BLaER1 (cell line): ENCODE data around the gene RPS6KC1.

Experiments
- H3K27ac ChIP-seq: shearing (Covaris generic); formaldehyde crosslinking; 2 replicates; pipeline ENCODE4 v1.8.1; 2022
- H3K27me3 ChIP-seq: shearing (Covaris generic); formaldehyde crosslinking; 2 replicates; pipeline ENCODE4 v1.8.1; 2022
- H3K36me3 ChIP-seq: shearing (Covaris generic); formaldehyde crosslinking; 2 replicates; pipeline ENCODE4 v1.8.1; 2022
- H3K4me1 ChIP-seq: shearing (Covaris generic); formaldehyde crosslinking; 2 replicates; pipeline ENCODE4 v1.8.1; 2022
- H3K4me2 ChIP-seq: shearing (Covaris generic); formaldehyde crosslinking; 2 replicates; pipeline ENCODE4 v1.8.1; 2022
- H3K4me3 ChIP-seq: shearing (Covaris generic); formaldehyde crosslinking; 2 replicates; pipeline ENCODE4 v1.8.1; 2022
- H3K9ac ChIP-seq: shearing (Covaris generic); formaldehyde crosslinking; 2 replicates; pipeline ENCODE4 v1.8.1; 2022
- H3K9me3 ChIP-seq: shearing (Covaris generic); formaldehyde crosslinking; 2 replicates; pipeline ENCODE4 v1.8.1; 2022
- H4K20me1 ChIP-seq: shearing (Covaris generic); formaldehyde crosslinking; 2 replicates; pipeline ENCODE4 v1.8.1; 2022
- Cebpa-rat ChIP-seq: shearing (Covaris generic); IDR thresholded peaks from 2 replicates; pipeline ENCODE4 v1.8.1; 2022

Gene RPS6KC1

GRCh38 chr1:213247038-213247437, 196.0 kb downstream of the RPS6KC1 start:
- Histone ChIP-seq H3K9ac (no peak overlapping the region), H3K9me3 (no peaks in the 10 kb centered on the region), H3K4me1 (no peaks in the 10 kb centered on the region), H4K20me1 (no peaks in the 10 kb centered on the region), H3K27ac (no peak overlapping the region), H3K36me3 (no peaks in the 10 kb centered on the region), H3K4me3 (no peak overlapping the region), H3K4me2 (no peak overlapping the region), H3K27me3 (no peaks in the 10 kb centered on the region)
- TF ChIP-seq Cebpa-rat, result no peak

GRCh38 chr1:213249395-213249794, 198.4 kb downstream of the RPS6KC1 start:
- Histone ChIP-seq H3K27me3 (no peaks in the 10 kb centered on the region), H4K20me1 (no peaks in the 10 kb centered on the region), H3K36me3 (no peaks in the 10 kb centered on the region), H3K9me3 (no peaks in the 10 kb centered on the region), H3K4me1 (no peaks in the 10 kb centered on the region), H3K4me3 (no peak overlapping the region), H3K27ac (no peak overlapping the region), H3K4me2 (no peak overlapping the region), H3K9ac (no peak overlapping the region)
- TF ChIP-seq Cebpa-rat, result no peak

- H3K4me2 ChIP-seq, result no peak overlapping the region
- no peak for TF ChIP-seq Cebpa-rat
- no peak overlapping the region for H3K27ac ChIP-seq
- no peaks in the 10 kb centered on the region for H3K27me3 ChIP-seq
- no peak overlapping the region for H3K9ac ChIP-seq
- no peaks in the 10 kb centered on the region for H3K36me3 ChIP-seq
- H4K20me1 ChIP-seq, result no peaks in the 10 kb centered on the region
- H3K4me3 ChIP-seq, result no peak overlapping the region
- H3K9me3 ChIP-seq, result no peaks in the 10 kb centered on the region
- H3K4me1 ChIP-seq, result no peaks in the 10 kb centered on the region
Measured at GRCh38 chr1:213250041-213250440, 199.0 kb downstream of the RPS6KC1 start.

DNA sequence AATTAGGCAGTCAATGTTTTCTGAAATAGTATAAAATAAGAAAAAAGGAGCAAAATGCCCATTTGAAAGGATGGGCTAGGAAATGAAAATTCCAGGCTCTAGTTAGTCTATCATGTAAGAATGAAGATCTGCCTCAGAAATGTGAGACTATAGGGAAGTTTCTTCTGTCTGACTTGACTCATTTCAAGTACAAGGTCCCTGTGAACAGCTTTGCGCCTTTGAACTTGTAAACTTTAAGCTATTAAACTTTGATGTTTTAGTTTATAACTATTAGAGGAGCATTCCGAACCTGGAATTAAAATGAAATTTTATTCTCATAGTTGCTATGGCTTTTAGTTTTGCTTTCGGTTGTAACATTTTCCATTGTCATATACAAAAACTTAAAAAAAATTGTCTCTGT, 199.4 kb downstream of the RPS6KC1 start:
- no peak overlapping the region for H3K27ac ChIP-seq
- H3K27me3 ChIP-seq, result no peaks in the 10 kb centered on the region
- H3K9ac ChIP-seq, result no peak overlapping the region
- H4K20me1 ChIP-seq, result no peaks in the 10 kb centered on the region
- H3K4me3 ChIP-seq, result no peak overlapping the region
- H3K36me3 ChIP-seq, result no peaks in the 10 kb centered on the region
- no peak for TF ChIP-seq Cebpa-rat
- no peaks in the 10 kb centered on the region for H3K9me3 ChIP-seq
- H3K4me2 ChIP-seq, result no peak overlapping the region
- H3K4me1 ChIP-seq, result no peaks in the 10 kb centered on the region

DNA sequence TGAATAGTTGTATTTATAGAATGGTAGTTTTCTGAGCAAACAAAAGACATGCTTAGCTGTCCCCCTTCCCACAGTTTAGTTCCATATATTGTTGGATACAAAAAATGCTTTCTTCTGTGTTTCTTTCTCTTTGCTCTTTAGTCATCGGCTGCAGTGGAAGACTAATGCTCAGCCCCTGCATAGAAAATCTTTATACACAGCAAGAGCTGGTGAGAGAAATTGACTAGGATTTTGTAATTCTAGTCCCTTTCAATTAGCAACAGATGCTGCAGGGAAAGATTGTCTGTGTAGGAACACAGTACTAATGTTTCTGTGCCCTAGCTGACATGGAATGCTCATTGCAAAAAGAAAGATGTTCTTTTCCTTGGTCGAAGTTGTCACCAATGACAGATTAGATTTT, 200.9 kb downstream of the RPS6KC1 start:
- Histone ChIP-seq H3K9ac (no peak overlapping the region), H3K36me3 (no peaks in the 10 kb centered on the region), H3K27me3 (no peaks in the 10 kb centered on the region), H4K20me1 (no peaks in the 10 kb centered on the region), H3K4me3 (no peak overlapping the region), H3K4me1 (no peaks in the 10 kb centered on the region), H3K4me2 (no peak overlapping the region), H3K9me3 (no peaks in the 10 kb centered on the region), H3K27ac (no peak overlapping the region)
- TF ChIP-seq Cebpa-rat, result no peak

- H3K4me1 ChIP-seq, result no peaks in the 10 kb centered on the region
Measured at GRCh38 chr1:213256438-213257087, 205.5 kb downstream of the RPS6KC1 start.

DNA sequence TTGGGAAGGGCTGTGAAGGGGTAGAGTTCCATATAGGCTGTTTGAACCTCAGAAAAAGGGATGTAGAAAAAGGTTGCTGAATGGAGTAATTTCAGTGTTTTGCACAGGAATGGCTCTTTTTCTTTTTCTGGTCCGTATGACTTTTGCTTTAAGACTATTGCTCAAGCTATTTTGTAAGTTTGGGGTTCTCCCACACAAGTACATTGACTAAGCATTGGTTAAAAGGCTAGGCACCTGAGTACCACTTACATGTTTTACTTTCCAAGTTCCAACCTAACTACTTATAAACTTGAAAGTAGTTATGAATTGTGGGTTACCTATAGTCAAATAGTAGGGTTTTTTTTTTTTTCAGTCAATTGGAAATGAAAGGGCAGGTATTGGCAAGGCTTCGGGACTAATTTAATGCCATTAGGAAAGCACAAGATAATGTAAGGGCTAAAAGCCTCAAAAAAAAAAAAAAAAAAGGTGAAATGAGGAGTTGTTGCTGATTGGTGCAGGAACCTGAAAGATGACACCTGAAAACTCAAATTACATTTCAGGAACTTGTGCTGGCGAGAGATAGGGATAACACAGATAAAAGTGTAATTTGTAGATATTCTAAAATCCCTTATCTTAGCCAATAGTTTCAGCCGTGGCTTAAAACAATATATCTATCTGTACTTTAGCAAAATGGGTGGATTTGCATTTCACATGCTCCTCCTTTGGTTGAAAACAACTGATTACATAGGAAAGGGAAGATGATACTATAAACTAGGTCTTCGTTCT, 209.5 kb downstream of the RPS6KC1 start:
- Histone ChIP-seq H3K4me2 (no peak overlapping the region), H4K20me1 (no peaks in the 10 kb centered on the region), H3K36me3 (no peaks in the 10 kb centered on the region), H3K4me3 (no peak overlapping the region), H3K9me3 (no peaks in the 10 kb centered on the region), H3K27ac (no peak overlapping the region), H3K27me3 (no peaks in the 10 kb centered on the region), H3K9ac (no peak overlapping the region), H3K4me1 (no peaks in the 10 kb centered on the region)
- TF ChIP-seq Cebpa-rat, result no peak

More at GRCh38 chr1:213256438-213257087, 205.5 kb downstream of the RPS6KC1 start:
- no peaks in the 10 kb centered on the region for H4K20me1 ChIP-seq
- TF ChIP-seq Cebpa-rat, result no peak
- no peaks in the 10 kb centered on the region for H3K36me3 ChIP-seq
- H3K9ac ChIP-seq, result no peak overlapping the region
- no peak overlapping the region for H3K27ac ChIP-seq
- H3K4me3 ChIP-seq, result no peak overlapping the region
- no peaks in the 10 kb centered on the region for H3K27me3 ChIP-seq
- no peak overlapping the region for H3K4me2 ChIP-seq
- H3K9me3 ChIP-seq, result no peaks in the 10 kb centered on the region

DNA sequence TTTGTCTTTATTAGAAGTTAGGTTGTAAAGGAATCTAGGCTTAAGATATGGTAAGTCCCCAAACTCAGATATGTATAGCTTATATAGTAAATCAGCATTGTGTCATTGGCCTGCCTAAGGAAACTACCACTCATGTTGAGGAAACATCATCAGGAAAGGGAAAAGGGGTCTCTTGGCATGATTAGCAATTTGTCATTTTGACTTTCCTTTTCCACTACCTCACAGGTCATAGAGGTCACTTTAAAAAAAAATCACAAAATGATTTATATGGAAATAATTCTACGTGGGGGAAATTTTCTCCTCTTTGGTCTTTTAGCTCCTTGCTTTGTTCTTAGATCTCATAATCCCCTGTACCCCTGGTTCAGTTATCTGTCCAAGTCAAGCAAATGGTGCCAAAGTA, 213.5 kb downstream of the RPS6KC1 start:
- Histone ChIP-seq H3K27ac (no peak overlapping the region), H3K9ac (no peak overlapping the region), H3K27me3 (no peaks in the 10 kb centered on the region), H4K20me1 (no peaks in the 10 kb centered on the region), H3K9me3 (peaks cover 11% of the 10 kb centered on the region), H3K4me1 (no peaks in the 10 kb centered on the region), H3K4me2 (no peak overlapping the region), H3K36me3 (peaks cover 7% of the 10 kb centered on the region; the same call in 1 of the 2 replicates), H3K4me3 (no peak overlapping the region)
- no peak for TF ChIP-seq Cebpa-rat

DNA sequence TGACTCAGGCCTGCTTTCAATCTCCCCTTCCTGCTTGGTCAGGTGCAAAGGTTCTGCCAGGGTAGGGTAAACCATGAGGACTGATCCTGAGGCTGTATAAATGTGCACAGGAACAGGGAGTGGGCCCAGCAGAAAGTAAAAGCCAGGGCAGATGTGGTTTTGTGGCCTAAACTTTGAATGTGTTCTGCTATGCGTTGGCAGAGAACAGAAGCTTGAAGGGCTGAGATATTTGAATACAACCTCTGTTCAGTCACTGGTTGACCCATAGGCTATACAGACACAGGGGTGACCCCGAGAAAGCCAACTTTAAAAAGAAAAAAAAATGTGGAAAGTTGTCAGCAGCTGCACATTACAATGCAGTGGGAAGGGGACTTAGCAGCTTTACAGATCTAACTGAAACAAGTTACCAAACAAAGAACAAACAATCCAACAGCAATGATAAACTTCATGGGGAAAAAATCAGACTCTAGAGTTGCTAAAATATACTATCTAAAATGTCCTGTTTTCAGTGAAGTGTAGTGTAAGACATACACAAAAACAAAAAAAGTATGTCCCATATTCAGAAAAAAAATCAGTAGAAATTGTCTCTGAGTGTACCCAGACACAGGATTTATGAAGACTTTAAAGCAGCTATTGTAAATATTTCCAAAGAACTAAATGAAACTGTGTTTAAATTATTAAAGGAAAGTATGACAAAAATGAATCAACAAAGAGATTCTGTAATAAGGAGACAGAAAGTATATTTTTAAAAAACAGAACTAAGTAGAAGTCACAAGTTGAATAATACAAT, 216.1 kb downstream of the RPS6KC1 start:
- H3K27ac ChIP-seq, result no peak overlapping the region
- no peak overlapping the region for H3K9ac ChIP-seq
- peaks cover 11% of the 10 kb centered on the region for H3K9me3 ChIP-seq
- H3K4me3 ChIP-seq, result no peak overlapping the region
- H4K20me1 ChIP-seq, result no peaks in the 10 kb centered on the region
- H3K4me1 ChIP-seq, result no peaks in the 10 kb centered on the region
- no peaks in the 10 kb centered on the region for H3K27me3 ChIP-seq
- peaks cover 7% of the 10 kb centered on the region; the same call in 1 of the 2 replicates for H3K36me3 ChIP-seq
- TF ChIP-seq Cebpa-rat, result no peak
- H3K4me2 ChIP-seq, result no peak overlapping the region

DNA sequence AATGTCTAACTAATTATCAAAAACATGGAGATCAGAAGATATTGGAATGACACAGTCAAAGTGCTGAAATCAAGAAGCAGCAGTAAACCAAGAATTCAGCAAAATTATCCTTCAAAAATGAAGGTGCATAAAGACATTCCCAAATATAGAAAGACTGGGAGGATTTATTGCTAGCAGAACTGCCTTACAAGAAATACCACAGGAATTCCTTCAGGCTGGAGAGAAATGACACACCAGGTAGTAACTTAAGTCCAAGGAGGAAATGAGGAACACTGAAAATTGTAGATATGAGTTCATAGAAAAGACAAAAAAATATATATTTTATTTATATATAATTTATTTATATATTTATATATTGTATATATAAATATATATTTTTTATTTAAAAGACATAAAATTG, 217.2 kb downstream of the RPS6KC1 start:
- H3K27ac ChIP-seq, result no peak overlapping the region
- peaks cover 11% of the 10 kb centered on the region for H3K9me3 ChIP-seq
- peaks cover 7% of the 10 kb centered on the region; the same call in 1 of the 2 replicates for H3K36me3 ChIP-seq
- no peak overlapping the region for H3K4me3 ChIP-seq
- H3K9ac ChIP-seq, result no peak overlapping the region
- H3K27me3 ChIP-seq, result no peaks in the 10 kb centered on the region
- H4K20me1 ChIP-seq, result no peaks in the 10 kb centered on the region
- no peak overlapping the region for H3K4me2 ChIP-seq
- H3K4me1 ChIP-seq, result no peaks in the 10 kb centered on the region
- no peak for TF ChIP-seq Cebpa-rat
